HG03139 (cell line): Measurements from ENCODE around the gene SPIRE1.
"Not testable (repeated sequence)": the region's sequence is repeated elsewhere in the genome, so short reads cannot be mapped to it uniquely, and the experiment has no call there.

Source experiments
- ATAC-seq: cut with Tn5 transposase; IDR thresholded peaks from one replicate; pipeline ENCODE4 v1.9.1; 2021; ENCODE audit not compliant: unreplicated experiment

SPIRE1 gene

DNA sequence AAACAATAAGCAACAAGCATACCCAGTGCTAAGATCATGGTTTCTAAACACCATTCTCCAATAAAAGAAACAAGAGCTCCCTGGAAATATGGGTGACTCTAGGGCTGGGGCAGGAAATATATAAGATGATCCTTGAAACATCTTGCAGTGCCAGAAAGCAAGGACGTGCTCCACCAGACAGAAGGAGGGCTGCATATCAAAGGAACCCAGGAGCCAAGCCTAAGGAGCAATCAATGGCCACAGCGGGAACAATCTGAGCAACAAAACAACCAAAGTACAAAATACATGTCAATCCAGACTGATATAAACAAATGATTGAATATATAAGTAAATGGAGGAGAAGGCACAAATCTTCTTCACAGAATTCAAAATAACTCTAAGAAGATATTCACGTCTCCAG lies 10.1 kb downstream of the SPIRE1 start:
- no peak for ATAC-seq

DNA sequence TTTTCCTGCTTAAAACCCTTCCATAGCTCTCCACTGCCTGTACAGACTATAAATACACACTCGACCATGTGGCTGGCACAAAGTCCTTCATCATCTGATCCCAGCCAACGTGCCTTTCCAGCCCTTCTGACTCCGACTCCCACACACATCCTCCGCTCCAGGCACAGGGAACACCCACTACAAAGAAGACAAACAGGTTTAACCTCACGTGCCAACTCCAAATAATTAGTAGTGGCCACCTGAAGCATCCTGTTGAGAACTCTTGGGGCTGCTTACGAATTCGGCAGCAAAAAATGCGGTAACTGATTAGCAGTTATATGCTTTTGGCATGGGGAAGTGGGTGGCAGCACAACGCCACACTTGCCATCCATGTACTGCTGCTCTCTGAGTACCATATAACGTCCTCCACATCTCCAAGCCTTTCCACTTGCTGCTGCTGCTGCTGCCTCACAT lies 12.1 kb downstream of the SPIRE1 start:
- no peak for ATAC-seq

DNA sequence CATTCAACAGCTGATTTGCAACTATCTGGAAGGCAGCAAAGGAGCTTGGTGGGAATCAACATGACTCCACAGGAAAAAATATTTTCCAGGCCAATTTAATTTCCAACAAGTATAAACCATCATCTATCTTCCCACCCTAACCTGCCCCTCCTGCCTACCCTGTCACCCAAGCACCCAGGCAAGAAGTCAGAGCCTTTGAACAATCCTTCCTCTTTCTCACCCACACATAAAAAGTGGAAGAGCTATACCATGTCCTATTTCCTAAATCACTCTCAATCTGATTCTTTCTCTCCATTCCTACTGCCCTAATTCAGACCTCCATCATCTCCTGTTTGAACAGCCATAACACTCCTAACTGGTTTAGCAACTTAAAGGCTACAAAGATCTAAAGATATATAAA lies 12.7 kb downstream of the SPIRE1 start:
- ATAC-seq = no peak

DNA sequence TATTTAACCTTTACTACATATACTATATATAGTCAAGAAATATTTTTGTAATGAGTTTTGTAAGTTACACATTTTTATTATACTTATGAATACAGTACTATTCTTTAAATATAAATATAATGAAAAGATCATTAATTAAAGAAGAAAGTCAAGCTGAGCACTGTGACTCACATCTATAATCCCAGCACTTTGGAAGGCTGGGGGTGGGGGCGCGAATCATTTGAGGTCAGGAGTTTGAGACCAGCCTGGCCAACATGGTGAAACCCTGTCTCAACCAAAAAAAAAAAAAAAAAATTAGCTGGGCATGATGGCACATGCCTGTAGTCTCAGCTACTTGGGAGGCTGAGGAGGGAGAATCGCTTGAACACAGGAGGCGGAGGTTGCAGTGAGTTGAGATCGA lies 14.2 kb downstream of the SPIRE1 start:
- ATAC-seq = not testable (repeated sequence)

DNA sequence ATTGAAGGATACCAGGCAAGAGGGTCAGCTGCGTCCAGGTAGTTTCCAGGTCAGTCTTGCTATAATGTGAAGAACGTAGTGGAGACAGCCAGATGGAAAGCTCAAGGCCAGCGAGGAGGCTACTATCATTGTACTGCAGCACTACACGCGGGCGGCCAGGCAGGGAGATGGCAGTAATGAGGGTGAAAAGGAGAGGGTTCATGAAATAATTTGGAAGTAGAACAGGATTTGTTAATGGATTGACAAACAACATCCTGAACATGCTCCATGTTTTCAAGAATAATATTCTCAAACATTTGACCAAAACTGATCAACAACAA lies 17.1 kb downstream of the SPIRE1 start:
- no peak for ATAC-seq

DNA sequence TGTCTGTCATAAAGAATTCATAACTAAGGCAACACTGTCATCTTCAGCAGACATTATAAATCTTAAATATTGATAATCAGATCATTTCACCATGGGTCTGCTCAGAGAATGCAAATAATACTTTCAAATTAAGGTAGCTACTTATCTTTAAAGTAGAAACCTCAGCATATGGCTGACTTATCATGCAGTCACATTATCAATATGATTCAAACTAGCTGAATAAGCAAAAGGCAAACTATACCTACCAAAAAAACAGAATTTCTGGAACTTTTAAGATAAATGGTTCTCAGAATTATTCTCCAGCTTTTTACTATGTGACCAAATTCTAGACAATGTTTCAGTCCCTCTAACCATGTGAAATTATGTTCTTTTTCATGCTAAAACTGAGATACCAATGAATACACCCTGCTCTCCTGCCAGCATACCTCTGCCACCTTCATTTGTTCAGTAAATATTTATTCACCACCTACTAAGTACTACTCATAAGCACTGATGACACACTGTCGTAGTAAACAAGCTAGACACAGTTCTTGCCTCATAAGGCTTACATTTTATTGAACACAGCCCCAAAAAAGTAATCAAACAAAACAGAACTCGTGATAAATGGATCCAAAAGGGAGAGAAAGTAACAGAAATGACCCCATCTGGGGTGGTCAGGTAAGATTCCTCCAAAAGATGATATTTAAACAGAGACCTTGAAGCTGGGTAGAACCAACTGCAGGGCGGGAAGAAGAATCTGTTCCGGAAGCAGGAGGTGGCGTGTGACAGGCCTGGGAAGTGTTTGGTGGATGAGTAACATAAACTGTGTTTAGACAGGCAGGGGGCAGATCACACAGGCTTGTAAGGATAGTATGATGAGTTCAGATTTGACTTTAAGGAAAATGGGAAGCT lies 17.7 kb downstream of the SPIRE1 start:
- ATAC-seq = no peak

DNA sequence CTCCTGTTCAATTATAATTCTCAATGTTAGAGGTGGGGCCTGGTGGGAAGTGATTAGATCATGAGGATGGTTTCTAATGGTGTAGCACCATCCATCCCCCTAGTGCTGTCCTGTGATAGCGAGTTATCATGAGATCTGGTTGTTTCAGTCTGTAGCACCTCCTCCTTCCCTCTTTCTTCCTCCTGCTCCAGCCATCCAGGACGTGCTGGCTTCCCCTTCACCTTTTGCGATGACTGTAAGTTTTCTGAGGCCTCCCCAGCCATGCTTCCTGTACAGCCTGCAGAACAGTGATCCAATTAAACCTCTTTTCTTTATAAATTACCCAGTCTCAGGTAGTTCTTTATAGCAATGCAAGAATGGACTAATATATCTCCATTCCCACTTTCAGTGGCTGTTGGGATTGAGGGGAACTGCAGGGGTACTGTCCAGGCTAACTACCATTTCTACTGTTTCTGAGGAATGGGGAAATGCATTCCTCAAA lies 19.2 kb downstream of the SPIRE1 start:
- ATAC-seq = no peak

DNA sequence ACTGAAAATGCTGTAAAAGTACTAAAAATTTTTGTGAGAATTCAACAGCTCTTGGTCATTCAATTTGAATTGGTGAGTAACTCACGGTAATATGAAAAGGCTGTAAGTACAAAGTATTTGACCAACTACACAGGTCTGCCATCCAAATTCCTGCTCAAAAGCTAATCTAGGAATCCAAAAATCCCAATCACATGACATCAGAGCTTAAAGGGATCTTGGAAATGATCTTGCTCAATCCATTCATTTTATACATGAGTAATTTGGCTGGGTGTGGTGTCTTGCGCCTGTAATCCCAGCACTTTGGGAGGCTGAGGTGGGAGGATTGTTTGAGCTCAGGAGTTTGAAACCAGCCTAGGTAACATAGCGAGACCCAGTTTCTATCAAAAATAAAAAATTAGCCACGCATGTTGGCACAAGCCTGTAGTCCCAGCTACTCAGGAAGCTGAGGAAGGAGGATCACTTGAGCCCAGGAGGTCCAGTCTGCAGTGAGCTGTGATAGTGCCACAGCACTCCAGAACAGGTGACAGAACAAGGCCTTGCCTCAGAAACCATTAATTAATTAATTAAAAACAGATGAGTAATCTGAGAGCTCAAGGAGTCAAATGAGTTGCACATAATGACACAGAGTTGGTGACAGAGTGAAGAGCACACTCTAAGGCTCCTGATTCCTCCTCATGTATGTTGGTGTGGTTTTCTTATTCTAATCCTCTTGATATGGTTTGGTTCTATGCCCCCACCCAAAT lies 19.8 kb downstream of the SPIRE1 start:
- no peak for ATAC-seq

DNA sequence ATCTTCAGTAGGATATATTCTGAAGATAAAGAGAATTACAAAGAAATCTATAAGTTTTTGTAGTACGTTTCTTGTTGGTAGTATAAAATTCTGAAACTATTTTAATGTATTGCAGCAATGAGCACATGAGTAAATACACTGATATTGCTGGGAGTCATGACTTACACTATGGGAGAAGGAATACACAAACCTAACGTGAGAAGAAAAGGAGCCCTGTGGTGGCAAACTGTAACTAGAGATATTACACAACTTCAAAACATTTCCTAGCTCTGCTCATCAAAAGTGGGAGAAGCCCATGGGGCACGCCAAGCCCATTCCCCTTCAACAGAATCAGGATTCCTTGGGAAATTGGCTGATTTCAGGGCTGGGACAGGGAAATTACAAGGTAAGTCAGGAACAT lies 20.5 kb downstream of the SPIRE1 start:
- ATAC-seq = no peak

DNA sequence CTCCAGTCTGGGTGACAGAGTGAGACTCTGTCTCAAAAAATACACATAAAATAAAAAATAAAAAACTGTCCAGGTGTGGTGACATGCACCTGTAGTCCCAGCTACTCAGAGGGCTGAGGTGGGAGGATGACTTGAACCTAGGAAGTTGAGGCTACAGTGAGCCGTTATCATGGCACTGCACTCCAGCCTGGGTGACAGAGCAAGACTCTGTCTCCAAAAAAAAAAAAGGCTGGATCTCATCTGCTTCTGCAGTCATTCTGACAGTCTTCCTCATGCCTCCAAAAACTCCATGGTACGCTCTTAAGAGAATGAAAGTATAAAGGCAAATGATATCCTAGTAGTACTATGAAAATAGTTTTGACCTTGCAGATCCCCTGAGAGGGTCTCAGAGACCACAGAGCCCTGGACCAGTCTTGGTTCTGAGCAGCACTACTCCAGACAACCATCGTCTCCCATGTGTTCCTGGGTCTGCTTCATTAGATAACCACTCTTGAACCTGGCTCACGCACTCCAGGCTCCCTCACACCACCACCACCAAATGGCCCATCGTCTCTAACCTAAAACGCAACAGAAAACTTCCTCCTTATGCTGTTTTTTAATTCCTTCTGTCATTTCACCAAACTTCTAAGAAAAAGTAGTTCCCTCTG lies 26.0 kb downstream of the SPIRE1 start:
- no peak for ATAC-seq

DNA sequence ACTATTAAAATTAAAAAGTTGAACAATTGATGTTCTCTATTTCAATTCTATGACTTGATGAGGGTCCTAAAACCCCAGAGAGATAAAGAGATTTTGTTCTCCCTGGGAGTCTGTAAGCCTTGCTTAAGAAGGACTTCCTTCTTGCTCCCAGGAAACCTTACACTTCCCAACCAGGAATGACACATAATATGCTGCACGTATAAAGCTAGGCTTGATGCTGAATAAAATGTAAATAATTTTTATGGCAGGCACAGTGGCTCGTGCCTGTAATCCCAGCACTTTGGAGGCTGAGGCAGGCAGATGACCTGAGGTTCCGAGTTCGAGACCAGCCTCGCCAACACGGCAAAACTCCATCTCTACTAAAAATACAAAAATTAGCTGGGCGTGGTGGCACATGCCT lies 27.8 kb downstream of the SPIRE1 start:
- ATAC-seq = no peak

DNA sequence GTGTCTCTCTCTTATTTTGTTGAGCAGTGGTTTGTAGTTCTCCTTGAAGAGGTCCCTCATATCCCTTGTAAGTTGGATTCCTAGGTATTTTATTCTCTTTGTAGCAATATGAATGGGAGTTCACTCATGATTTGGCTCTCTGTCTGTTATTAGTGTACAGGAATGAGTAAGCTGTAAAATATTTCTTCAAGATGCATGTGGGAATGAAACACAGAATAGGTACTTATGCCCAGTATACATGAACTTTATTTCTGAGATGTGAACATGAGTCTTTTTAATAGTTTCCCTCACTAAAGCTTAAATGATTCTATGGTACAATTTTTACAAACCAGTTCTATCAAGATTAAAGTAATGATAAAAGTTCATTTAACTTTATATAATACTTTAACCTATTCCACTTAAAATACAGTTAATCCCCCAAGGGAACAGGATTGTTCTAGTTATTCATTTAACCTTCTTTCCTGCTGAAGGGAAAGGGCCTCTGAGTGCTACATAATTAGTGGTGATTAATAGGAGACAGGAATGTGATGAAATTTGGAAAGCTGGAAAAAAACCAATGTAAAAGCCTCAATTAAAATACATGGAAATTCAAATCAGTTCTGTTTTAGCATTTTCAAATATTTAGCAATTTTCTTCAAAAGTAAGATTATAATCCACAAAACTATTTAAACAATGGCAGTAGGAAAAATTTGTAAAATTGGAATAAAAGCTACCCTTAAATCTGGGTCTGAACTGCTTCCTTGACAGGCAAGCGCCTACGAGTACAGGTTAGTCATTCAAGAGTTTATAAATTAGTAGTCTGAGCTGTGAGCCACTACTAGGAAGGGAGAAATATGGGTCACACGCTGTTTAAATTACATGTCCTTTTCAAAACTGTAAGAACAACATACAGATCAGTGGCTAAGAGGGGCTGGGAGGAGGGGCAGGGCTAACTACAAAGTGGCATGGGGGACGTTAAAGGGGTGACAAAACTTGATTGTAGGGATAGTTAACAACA lies 28.9 kb downstream of the SPIRE1 start:
- no peak for ATAC-seq

DNA sequence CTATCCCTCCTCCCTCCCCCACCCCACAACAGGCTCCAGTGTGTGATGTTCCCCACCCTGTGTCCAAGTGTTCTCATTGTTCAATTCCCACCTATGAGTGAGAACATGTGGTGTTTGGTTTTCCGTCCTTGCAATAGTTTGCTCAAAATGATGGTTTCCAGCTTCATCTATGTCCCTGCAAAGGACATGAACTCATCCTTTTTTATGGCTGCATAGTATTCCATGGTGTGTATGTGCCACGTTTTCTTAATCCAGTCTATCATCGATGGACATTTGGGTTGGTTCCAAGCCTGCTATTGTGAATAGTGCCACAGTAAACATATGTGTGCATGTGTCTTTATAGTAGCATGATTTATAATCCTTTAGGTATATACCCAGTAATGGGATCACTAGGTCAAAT lies 30.7 kb downstream of the SPIRE1 start:
- not testable (repeated sequence) for ATAC-seq

DNA sequence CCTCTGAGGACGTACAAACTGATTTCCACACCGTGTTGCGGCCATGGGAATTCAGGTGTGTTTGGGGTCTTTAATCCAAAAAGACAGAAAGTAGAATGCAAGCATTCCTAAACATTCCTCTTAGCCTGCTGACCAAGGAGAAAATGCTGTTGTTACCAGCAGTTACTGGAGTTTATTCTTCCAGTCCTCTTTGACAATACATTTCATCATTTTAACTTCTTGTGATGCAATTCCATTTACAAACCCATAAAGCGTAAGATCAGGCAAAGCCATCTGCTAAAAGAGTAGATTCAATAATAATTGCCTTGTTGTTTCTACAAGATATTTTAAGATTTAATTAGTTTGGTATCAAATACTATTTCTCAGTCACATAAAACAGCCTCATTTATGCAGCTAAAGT lies 32.7 kb downstream of the SPIRE1 start:
- no peak for ATAC-seq

DNA sequence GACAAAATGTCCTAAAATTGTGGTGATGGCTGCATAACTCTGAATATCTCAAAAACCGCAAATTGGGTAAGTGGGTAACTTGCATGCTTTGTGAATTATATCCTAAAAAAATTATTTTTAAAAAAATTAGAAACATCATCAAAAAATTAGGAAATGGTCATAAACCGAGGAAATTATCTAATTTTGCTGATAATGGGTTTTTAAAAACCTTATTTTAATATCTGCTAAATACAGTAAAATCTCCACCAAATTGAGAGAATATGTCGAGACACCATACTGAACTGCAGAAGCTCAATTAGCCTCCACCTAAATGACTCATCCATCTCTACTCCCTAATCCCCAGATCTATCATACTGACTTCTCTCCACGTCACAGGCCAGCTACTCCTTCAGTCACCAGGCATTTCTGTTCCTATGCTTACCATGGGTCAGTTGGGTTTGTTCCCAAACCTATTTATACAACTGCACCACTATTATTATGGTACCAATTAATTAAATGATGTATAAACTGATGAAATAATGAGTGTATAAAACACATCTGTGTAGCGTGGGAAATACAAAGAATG lies 36.1 kb downstream of the SPIRE1 start:
- no peak for ATAC-seq

DNA sequence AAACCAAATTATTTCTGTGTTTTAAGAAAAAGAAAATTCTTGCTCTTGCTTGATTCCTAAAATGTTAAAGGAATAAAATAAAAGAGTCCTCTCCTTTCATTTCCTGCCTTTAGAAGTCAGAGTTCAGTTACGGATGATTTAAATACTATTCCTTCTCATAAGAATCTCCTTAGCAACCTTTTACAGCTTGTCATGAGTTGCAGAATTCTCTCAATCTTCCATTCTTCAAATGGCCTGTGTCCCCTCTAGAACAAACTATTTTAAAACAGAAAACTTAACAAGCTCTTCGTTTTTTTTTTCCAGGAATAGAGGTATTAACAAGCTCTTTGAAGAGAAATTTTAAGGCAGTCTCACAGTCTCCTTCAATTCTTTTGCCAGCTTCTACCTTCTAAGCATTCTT lies 42.2 kb downstream of the SPIRE1 start:
- ATAC-seq = no peak

DNA sequence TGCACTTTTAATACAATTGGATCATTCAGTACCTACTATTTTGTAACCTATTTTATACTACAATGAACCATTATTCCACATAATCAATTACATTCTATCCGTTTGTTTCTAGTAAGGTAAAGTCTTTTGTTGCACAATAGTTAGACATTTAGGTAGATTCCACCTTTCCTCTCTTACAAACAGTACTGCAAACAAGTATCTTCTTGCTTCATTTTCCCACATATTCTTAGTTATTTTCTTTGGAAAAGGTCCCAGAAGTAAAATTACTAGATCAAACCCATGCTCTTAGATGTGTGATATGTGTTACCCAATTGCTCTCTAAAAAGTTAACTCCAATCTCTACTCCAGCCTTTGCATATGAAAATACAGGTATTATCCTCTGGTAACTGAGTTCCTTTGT lies 49.6 kb downstream of the SPIRE1 start:
- no peak for ATAC-seq

DNA sequence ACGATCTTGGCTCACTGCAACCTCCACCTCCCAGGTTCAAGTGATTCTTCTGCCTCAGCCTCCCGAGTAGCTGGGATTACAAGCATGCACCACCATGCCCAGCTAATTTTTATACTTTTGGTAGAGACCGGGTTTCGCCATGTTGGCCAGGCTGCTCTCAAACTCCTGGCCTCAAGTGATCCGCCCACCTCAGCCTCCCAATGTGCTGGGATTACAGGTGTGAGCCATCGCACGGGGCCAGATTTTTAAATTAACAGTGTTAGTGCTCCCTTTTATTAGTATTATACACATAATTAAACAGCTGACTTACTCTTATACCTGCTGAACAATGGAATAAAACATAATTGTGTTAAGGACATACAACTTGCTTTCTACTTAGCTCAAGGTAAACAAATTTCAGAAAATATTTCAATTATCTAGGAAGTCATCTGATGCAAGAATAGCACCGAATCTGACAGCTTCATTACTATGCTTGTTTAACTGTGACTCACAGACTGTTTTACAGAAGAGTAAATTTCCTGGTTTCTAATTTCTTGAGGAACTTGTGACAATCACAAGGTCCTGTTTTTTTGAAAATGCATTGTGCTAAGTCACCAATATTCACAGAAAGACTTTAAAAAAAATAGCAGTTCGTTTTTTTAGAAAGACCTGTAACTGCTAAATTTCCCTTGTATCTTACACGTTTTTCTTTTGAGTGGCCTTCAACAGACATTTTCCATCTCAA lies 51.2 kb downstream of the SPIRE1 start:
- ATAC-seq = no peak

DNA sequence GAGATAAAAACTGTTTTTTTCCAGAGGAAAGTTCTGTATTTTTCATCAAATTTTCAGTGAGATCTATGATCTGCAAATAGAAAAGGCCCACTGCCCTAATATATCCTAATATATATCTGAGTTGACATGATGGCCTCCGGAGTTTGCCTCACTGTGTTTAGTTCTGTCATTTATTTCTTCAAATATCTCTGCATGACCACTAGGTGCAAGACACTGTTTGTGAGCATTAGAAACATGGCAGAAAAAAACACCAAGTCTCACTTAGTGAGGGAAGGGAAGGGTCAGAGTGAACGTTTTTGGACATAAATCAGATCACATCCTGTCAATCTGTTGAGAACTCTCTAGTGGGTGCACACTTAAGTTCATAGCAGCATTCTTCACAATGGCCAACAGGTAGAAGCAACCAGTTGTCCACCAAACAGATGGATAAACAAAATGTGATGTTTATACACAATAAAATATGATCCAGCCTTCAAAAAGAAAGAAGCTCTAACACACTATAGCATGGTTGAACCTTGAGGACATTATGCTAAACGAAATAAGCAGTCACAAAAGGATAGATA lies 53.4 kb downstream of the SPIRE1 start:
- ATAC-seq = no peak
